Endothelial cell of umbilical vein (primary cell): ENCODE results near the gene SERPINA9. TPM values are rescaled to one million over a fixed set of nuclear protein-coding genes. Genes with fewer than 3 reads are reported as not detected.

Source experiments
- BruUV-seq: library from RNA; stranded (reverse); fragments of 400-500 nt; replicated peaks from 2 replicates; lab custom pipeline; 2021; lab: Mats Ljungman, UMichigan
- CTCF ChIA-PET: fragments of 300-600, 350-600 bp; sonication (Branson Sonifier 250); formaldehyde crosslinking; loops from one replicate; lab custom pipeline; 2021; ENCODE audit warnings: antibody characterized with exemption, inconsistent platforms; lab: Charles Lee
- POLR2A ChIA-PET: fragments of 300-600, 350-600 bp; sonication (Branson Sonifier 250); formaldehyde crosslinking; loops from one replicate; lab custom pipeline; 2021; ENCODE audit warnings: antibody characterized with exemption, inconsistent platforms; lab: Charles Lee
- DNase-seq: peaks from one replicate; pipeline ENCODE4 v3.0.0-alpha.2; 2011; ENCODE audit warnings: low read depth, low spot score
- FAIRE-seq: peaks from 2 replicates; lab custom pipeline; 2011; peaks lifted over from hg19 to GRCh38; lab: Jason Lieb, UNC
- H2AFZ ChIP-seq: 2 replicates; pipeline ENCODE4 v1.6.0; 2012; ENCODE audit warnings: low read depth, low read length, control low read depth, inconsistent platforms
- H3K27ac ChIP-seq: 2 replicates; pipeline ENCODE4 v1.5.1; 2011; ENCODE audit warnings: low read depth, mild to moderate bottlenecking, control low read depth, low read length, moderate library complexity; ENCODE audit not compliant: insufficient read depth
- H3K27me3 ChIP-seq, 2 experiments: 2 replicates each; pipeline versions ENCODE4 v1.6.0 to v1.6.1; 2011; ENCODE audit warnings: low read length in 2 of 2, mixed read lengths in 1 of 2; ENCODE audit not compliant: control insufficient read depth in 2 of 2, insufficient read depth in 2 of 2
- H3K36me3 ChIP-seq, 2 experiments: 2 replicates in 1 of 2; 3 replicates in 1 of 2; pipeline ENCODE4 v1.5.1; 2011; ENCODE audit warnings: low read length in 2 of 2, mild to moderate bottlenecking in 1 of 2, moderate library complexity in 1 of 2; ENCODE audit not compliant: control insufficient read depth in 2 of 2, insufficient read depth in 2 of 2; ENCODE audit errors: extremely low read depth in 1 of 2
- H3K4me1 ChIP-seq: 3 replicates; pipeline ENCODE4 v1.5.1; 2011; ENCODE audit warnings: mild to moderate bottlenecking, low read length; ENCODE audit not compliant: control insufficient read depth, insufficient read depth; ENCODE audit errors: extremely low read depth
- H3K4me2 ChIP-seq: 2 replicates; pipeline ENCODE4 v1.6.1; 2011; ENCODE audit warnings: low read length, control low read depth, mixed read lengths; ENCODE audit not compliant: insufficient read depth
- H3K4me3 ChIP-seq, 3 experiments: fragments of 200-600 bp in 1 of 3; sonication (generic), shearing (Covaris generic) in 1 of 3; replicated peaks in 1 of 3; 2 replicates each; pipeline ENCODE4 v1.5.1; 2011 to 2016; ENCODE audit warnings: control low read depth in 3 of 3, low read length in 3 of 3, mild to moderate bottlenecking in 2 of 3, inconsistent platforms in 1 of 3, low read depth in 1 of 3, moderate library complexity in 1 of 3; ENCODE audit not compliant: insufficient read depth in 1 of 3
- H3K79me2 ChIP-seq: 2 replicates; pipeline ENCODE4 v1.6.0; 2012; ENCODE audit warnings: low read length, inconsistent platforms; ENCODE audit not compliant: control insufficient read depth, insufficient read depth
- H3K9ac ChIP-seq: replicated peaks from 2 replicates; pipeline ENCODE3; 2011; ENCODE audit warnings: low read length, control low read depth; ENCODE audit not compliant: insufficient read depth; ENCODE audit errors: extremely low read depth
- H3K9me1 ChIP-seq: replicated peaks from 3 replicates; pipeline ENCODE4 v1.6.0; 2011; ENCODE audit warnings: mild to moderate bottlenecking, low read length; ENCODE audit not compliant: control insufficient read depth, insufficient read depth; ENCODE audit errors: extremely low read depth
- H3K9me3 ChIP-seq: replicated peaks from 2 replicates; pipeline ENCODE4 v1.5.1; 2012; ENCODE audit warnings: low read length, inconsistent platforms; ENCODE audit not compliant: control insufficient read depth, insufficient read depth
- H4K20me1 ChIP-seq: replicated peaks from 2 replicates; pipeline ENCODE3; 2011; ENCODE audit warnings: mild to moderate bottlenecking, low read length; ENCODE audit not compliant: control insufficient read depth, insufficient read depth; ENCODE audit errors: extremely low read depth
- EZH2 ChIP-seq: IDR thresholded peaks from 2 replicates; pipeline ENCODE4 v1.6.1; 2012; ENCODE audit warnings: borderline replicate concordance, low read depth, mild to moderate bottlenecking, moderate library complexity, low read length, inconsistent platforms; ENCODE audit not compliant: severe bottlenecking
- FOS ChIP-seq: IDR thresholded peaks from 2 replicates; pipeline ENCODE4 v1.6.1; 2011; ENCODE audit warnings: mild to moderate bottlenecking, low read length, moderate library complexity, borderline replicate concordance; ENCODE audit not compliant: insufficient read depth
- GATA2 ChIP-seq: IDR thresholded peaks from 2 replicates; pipeline ENCODE4 v1.7.0; 2011; ENCODE audit warnings: low read depth, mild to moderate bottlenecking, moderate library complexity, mixed read lengths, low read length; ENCODE audit not compliant: insufficient read length, insufficient read depth
- JUN ChIP-seq: IDR thresholded peaks from 2 replicates; pipeline ENCODE4 v1.6.1; 2011; ENCODE audit warnings: borderline replicate concordance, low read depth; ENCODE audit not compliant: insufficient read length, insufficient read depth
- MYC ChIP-seq: IDR thresholded peaks from one replicate; pipeline ENCODE4 v1.6.1; 2011; ENCODE audit warnings: mild to moderate bottlenecking, low read depth, low read length
- POLR2A ChIP-seq: IDR thresholded peaks from 2 replicates; pipeline ENCODE4 v1.6.1; 2012; ENCODE audit warnings: low read depth, mild to moderate bottlenecking, control low read depth, low read length
- POLR2AphosphoS5 ChIP-seq: IDR thresholded peaks from 2 replicates; pipeline ENCODE4 v1.6.1; 2012; ENCODE audit warnings: low read depth, mild to moderate bottlenecking, control low read depth, low read length, moderate library complexity; ENCODE audit not compliant: insufficient read depth
- dilution Hi-C: fragments of 300-500 bp; cut with MboI; formaldehyde crosslinking; loops from one replicate; pipeline ENCODE4 v1.15.0; 2019; ENCODE audit warnings: low sequenced_read_pairs; ENCODE audit not compliant: extremely low pct_ligation_motif_present
- intact Hi-C: fragments of 100-400 bp; cut with micrococcal nuclease; formaldehyde crosslinking; loops from one replicate; pipeline ENCODE4 v1.10.0; 2022
- polyA plus RNA-seq, 4 experiments: library from polyadenylated mRNA; depleted of rRNA in 3 of 4; stranded (reverse) in 3 of 4; unstranded in 1 of 4; fragments of >200 nt; gene quantifications; 2 replicates each; pipeline versions ENCODE4 v1.2.1 to v1.2.3, GENCODE V29; 2011 to 2012; ENCODE audit warnings: missing spikeins in 1 of 4
- total RNA-seq: library from RNA; stranded (reverse); gene quantifications from 2 replicates; pipeline ENCODE4 v1.2.3, GENCODE V29; 2021
- TF ChIP-seq, protein P1 (sequence below), 2 donors: IDR thresholded peaks; 1 replicate in 1 of 2; 2 replicates in 1 of 2; pipeline ENCODE4 v1.5.1; 2011; ENCODE audit warnings: low read length in 2 of 2, mild to moderate bottlenecking in 2 of 2, moderate library complexity in 2 of 2, control low read depth in 1 of 2, inconsistent platforms in 1 of 2, low read depth in 1 of 2; ENCODE audit not compliant: insufficient read depth in 1 of 2; ENCODE audit errors: extremely low read depth in 1 of 2
- TF ChIP-seq, protein P2 (sequence below): IDR thresholded peaks from 2 replicates; pipeline ENCODE4 v1.6.1; 2011; ENCODE audit not compliant: insufficient read depth, insufficient read length

The SERPINA9 gene
- total and polyA plus RNA-seq, 2 donors (not counting 3 experiments of a cell fraction or from before 2014, with no cell fraction given) = not detected

DNA sequence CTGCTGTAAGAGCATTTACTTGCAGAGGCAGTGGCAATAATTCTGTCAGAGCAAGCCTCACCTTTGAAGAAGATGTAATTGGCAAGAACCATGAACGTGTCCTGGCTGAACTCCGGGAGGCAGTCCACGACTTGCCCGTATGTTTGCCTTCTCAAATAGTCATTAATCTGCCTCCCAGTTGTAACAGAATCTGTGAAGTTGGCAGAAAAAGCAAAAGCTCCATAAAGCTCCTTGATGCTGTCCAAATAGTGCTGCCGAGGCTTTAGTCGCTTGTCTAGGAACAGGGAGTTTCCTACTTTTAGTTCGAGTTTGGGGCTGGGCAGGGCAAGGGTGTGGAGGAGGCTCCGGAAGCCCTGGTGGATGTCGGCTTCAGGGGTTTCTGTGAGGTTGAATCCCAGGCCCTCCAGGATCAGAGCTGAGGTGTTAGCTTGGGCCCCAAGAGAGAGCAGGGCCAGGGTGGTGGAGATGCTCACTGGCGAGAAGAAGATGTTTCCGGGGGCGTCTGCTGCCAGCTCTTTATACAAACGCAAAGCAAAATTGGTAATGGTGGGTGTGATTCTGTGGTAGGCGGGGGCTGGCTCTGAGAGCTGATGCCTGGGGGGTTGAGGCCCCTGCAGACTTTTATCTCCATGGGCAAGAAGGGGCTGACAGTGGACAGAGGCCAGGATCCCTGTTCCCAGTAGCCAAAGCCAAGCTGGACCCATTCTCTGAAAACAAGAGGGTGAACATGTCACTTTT lies 27.8 kb downstream of the SERPINA9 start:
- Histone ChIP-seq H3K27ac (no peak overlapping the region), H3K79me2 (no peaks in the 10 kb centered on the region), H3K9me1 (no peaks in the 10 kb centered on the region), H3K4me1 (no peaks in the 10 kb centered on the region), H2AFZ (no peak overlapping the region), H3K27me3 (no peaks in the 10 kb centered on the region), H3K9ac (no peak overlapping the region), H3K36me3 (no peaks in the 10 kb centered on the region), H3K4me2 (no peak overlapping the region), H3K9me3 (no peaks in the 10 kb centered on the region), H4K20me1 (no peaks in the 10 kb centered on the region), H3K4me3 (no peak overlapping the region)
- dilution Hi-C loops (no loop called here), intact Hi-C loops (no loop called here)
- TF ChIP-seq MYC (no peak), EZH2 (no peak), JUN (no peak), POLR2A (no peak), FOS (no peak), POLR2AphosphoS5 (no peak), GATA2 (no peak)
- TF ChIP-seq, protein P1, sequence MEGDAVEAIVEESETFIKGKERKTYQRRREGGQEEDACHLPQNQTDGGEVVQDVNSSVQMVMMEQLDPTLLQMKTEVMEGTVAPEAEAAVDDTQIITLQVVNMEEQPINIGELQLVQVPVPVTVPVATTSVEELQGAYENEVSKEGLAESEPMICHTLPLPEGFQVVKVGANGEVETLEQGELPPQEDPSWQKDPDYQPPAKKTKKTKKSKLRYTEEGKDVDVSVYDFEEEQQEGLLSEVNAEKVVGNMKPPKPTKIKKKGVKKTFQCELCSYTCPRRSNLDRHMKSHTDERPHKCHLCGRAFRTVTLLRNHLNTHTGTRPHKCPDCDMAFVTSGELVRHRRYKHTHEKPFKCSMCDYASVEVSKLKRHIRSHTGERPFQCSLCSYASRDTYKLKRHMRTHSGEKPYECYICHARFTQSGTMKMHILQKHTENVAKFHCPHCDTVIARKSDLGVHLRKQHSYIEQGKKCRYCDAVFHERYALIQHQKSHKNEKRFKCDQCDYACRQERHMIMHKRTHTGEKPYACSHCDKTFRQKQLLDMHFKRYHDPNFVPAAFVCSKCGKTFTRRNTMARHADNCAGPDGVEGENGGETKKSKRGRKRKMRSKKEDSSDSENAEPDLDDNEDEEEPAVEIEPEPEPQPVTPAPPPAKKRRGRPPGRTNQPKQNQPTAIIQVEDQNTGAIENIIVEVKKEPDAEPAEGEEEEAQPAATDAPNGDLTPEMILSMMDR (IDR thresholded peaks at IDR 0.05; ENCODE audit: extremely low read depth in 1 of 2, insufficient read depth in 1 of 2, low read depth in 1 of 2, low read length in 2 of 2) = no peak
- TF ChIP-seq, protein P2, sequence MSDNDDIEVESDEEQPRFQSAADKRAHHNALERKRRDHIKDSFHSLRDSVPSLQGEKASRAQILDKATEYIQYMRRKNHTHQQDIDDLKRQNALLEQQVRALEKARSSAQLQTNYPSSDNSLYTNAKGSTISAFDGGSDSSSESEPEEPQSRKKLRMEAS = no peak
- ChIA-PET POLR2A (no interaction called here), CTCF (interaction anchor here (0.9 kb wide), 1 partner anchor 14 kb away, joined by 3 read pairs; no protein-coding TSS in a partner anchor)
- DNase-seq = no peak
- no peak for FAIRE-seq
- no TSS peak for BruUV-seq
